T47D (cell line): ENCODE data around the gene PPBP.
"Not testable (repeated sequence)": the region's sequence is repeated elsewhere in the genome, so short reads cannot be mapped to it uniquely, and the experiment has no call there.

Experiments
- DNase-seq, 2 experiments: peaks; one replicate each; pipeline versions ENCODE4 v3.0.0 to v3.0.0-alpha.2; 2011 to 2012; ENCODE audit warnings: low read depth in 1 of 2, low spot score in 1 of 2
- JUND ChIP-seq: IDR thresholded peaks from 2 replicates; pipeline ENCODE4 v1.6.1; 2012; ENCODE audit warnings: low read depth
- in situ Hi-C: cut with HindIII; loops from 2 replicates; pipeline ENCODE4 v1.10.0; 2016; ENCODE audit warnings: low sequenced_read_pairs, low pct_unique_long_range_greater_than_20kb

The PPBP gene

GRCh38 chr4:73962724-73963123, 25.3 kb downstream of the PPBP start:
- TF ChIP-seq JUND: no peak
- DNase-seq: no peak
- in situ Hi-C loops: no loop called here

DNA sequence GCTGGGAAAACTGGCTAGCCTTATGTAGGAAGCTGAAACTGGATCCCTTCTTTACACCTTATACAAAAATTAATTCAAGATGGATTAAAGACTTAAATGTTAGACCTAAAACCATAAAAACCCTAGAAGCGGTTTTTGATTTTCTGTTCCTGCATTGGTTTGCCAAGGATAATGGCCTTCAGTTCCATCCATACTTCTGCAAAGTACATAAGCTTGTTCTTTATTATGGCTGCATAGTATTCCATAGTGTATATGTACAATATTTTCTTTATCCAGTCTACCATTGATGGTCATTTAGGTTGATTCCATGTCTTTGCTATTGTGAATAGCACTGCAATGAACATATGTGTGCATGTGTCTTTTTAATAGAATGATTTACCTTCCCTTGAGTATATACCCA, 28.9 kb downstream of the PPBP start:
- in situ Hi-C loops, DNase-seq: not testable (repeated sequence)

DNA sequence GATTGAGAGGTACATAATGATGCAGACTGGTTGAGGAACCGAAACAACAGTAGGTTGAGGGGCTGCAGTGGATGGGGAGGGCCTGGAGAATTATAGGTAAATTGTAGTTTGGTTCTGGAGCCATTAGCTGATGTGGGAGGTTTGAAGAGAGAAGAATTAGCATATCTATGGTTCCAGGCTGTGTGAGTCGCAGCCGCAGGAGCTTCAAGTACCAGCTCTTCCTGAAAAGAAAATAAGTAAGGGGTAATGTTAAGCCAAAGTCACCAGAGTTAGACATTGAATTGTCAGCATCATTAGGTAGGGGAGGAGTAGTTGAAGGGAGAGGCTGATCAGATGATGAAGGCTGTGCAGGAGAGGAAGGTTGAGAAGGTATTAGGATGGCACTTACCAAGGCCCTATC, 35.6 kb downstream of the PPBP start:
- in situ Hi-C loops: no loop called here
- TF ChIP-seq JUND: no peak
- no peak for DNase-seq

DNA sequence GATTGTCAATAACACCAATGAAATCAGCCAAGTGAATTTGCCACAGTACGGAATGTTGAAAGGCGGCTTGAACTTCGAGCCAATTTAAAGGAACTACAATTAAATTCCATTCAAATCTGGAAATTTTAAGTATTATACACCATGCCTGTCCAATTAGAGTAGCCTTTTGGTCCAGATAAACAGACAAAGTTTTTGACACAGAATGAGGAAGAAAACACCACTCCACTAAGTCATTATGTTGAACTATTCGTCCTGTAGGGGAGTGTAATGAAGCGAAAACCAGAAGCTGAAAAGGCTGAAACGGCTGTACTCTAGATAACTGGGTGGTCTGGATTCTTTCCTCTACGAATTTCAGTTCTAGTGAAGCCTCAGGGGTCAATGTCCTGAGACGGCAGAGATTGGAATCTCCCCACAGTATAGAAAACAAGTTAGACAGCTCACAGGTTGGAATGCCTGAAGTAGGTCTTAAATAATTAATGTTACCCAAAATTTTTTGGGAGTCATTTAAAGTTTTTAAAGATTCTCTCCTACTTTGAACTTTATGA, 37.5 kb downstream of the PPBP start:
- in situ Hi-C loops, DNase-seq: not testable (repeated sequence)

GRCh38 chr4:73948990-73949706, 38.8 kb downstream of the PPBP start:
- no peak for TF ChIP-seq JUND
- no peak for DNase-seq
- in situ Hi-C loops: no loop called here

GRCh38 chr4:73948291-73948690, 39.7 kb downstream of the PPBP start:
- no peak for TF ChIP-seq JUND
- in situ Hi-C loops: no loop called here
- DNase-seq: no peak

DNA sequence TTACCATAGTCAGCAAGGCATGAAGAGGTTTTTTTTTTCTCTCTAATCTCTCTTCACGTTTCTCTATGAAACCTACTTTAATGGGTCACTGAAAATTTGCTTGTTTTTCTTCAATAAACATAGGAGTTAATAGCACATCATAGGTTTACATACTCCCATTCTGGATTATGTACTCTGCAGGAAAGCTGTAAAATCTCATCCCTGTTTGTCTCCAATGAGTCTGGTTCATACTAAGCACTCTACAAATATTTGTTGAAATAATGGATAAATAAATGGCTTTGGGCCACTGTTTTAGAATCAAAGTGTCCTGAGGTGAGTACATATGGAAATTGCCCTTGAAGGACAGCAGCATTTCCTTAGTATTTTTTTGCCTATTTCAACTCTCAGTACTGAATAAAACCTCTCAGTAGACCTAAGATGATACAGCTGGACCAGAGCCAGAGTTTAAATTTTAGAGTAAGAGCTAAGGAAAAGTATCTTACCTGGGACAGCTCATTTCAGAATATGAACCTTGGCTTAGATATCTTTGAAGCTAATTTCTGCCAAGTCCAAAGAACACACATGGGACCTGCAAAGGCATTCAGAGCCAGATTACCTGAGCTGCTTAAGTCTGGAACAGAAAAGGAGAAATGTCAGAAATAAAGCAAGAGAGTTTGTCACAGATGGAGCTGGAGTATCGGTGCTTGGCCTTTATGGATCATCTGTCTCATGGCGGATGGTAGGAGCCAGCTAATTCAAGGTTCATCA, 40.6 kb downstream of the PPBP start:
- no peak for TF ChIP-seq JUND
- DNase-seq: no peak
- in situ Hi-C loops: no loop called here

DNA sequence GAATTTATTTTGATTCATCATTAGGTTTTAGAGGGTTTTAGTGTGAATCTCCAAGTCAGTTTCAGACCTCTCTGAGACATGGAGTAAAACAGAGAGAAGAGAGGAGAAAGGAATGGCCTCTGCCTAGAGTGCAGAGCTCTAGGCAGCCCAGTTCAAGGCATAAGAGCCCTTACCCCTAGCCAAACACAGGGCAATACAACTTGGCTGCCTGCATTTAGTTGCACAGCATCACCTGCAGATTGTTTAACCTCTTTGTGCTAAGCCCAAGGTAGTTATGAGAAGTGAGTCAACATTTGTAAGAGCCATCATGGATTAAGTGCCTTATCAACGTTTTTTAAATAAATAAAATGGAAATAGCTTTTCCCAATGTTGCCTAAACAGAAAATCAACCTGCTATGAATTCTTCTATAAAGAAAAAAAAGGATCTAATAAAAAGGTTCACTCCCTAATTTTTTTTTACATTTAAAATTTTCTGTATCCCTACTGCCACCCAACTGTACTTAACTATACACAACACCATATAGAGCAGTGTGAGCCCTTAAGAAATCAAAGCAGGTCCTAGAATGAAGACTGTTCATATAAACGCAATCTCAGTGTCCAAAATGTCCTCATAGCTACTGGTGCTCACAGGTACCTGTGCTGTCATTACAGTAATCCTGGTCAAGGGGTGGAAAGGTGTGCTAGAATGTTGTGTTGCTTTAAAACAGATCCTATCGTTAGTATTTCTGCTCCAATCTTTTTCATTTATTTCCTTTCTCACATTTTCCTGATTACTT, 42.1 kb downstream of the PPBP start:
- in situ Hi-C loops: no loop called here
- no peak for DNase-seq
- no peak for TF ChIP-seq JUND

DNA sequence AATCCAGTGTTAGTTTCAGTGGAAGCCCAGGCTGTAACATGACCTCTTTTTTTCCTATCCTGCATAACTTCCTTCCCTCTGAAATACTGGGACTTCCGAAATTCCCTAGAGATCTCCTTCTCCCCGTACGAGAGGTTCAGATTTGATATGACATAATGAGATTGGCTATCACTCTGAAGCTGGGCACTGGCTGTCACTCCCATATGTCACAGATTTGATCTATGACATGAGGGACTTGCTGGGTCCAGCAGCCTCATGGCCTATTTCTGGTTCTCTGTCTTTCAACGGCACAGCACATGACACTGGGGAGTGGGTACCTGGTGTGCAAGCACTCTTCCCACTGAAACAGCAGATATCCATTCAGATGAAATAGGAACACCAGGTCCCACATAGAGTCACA, 42.9 kb downstream of the PPBP start:
- in situ Hi-C loops: no loop called here
- DNase-seq: no peak
- no peak for TF ChIP-seq JUND

DNA sequence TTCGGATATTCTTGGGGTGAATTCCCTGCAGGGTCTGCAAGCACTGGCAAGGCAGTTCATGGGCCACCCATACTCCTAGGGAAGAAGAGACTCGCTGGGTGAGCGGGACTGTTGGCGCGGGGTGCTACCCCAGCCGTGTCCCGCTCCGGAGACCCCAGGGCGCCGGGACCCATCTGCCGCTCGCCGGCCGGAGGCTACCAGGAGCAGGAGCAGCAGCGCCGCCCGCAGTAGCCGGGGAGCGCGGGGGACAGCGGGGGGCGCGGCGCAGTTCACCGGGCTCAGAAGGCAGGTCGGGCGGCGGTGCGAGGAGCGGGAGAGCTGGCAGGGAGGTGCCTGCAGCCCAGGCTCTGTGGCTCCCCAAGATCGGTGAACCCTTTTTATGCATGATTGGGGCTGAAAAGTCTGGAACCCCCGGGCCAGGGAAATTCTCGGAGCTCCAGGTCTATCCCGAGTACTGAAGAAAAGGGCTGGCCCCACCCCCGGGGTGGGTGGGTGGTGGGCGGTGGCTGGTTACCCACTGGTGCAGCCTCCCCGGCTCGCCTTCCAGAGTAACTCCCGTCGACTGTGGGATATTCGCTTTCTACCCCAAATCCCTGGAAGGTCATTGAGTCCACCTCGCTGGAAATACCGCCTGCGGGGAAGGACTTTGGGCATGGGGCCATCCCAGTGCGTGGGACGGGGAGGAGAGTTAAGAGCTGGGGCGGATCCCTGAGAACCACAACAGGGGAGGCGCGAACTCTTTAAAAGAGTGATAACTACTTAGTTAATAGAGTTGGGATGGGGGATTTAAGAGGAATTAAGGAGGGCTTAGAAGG, 43.7 kb downstream of the PPBP start:
- no peak for DNase-seq
- TF ChIP-seq JUND: no peak
- in situ Hi-C loops: no loop called here

DNA sequence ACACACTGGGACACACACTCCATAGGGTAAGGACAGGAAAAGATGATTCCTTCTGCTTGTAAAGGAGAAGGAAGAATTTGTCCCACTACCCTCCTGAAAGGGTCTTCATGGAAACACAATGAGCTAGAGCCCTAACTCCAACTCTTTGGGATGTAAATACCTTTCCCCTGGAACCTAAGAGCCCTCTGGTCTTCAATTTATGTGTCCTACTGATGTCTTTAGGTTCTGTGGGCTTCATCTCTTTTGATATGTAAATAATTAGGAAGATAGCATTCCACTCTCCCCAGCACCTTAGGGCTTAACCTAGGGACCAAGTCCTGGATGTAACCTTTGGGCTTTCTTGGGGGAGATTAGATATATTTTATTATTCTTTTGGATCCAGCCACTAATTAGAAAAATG, 44.4 kb downstream of the PPBP start:
- in situ Hi-C loops: no loop called here
- no peak for DNase-seq
- no peak for TF ChIP-seq JUND

DNA sequence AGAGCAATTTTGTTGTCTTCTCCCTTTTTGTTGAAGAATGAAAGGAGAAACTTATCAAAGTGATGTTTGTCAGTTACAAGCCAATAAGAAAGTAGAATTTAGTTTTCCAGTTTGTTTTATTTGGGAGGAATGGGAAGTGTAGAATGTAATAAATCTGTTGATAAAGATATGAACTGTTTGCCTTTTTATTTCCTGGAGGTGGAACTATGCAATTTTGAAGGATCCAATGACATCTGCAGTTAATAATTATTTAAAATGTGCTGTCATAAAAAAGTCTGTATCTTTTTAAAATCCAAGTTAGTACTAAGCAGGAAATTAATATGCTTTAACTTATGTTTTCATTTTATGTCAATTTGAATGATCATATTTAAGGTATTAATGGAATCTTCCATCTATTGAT, 51.0 kb downstream of the PPBP start:
- no peak for DNase-seq
- in situ Hi-C loops: no loop called here
- no peak for TF ChIP-seq JUND
